SK-N-SH treated with all-trans-retinoic acid at 6 μM for 48 hours (cell line): ENCODE data around the gene ANKRD34B.

Experiments
- ARNTL ChIP-seq: fragments of 450-650 bp; formaldehyde crosslinking; IDR thresholded peaks from 2 replicates; pipeline ENCODE4 v1.5.0; 2020; ENCODE audit warnings: low read depth, mild to moderate bottlenecking, moderate library complexity, borderline replicate concordance
- TOX ChIP-seq: fragments of 250-450 bp; sonication (Bioruptor Pico); IDR thresholded peaks from 2 replicates; pipeline ENCODE4 v1.8.0; 2021; ENCODE audit warnings: mild to moderate bottlenecking, moderate library complexity, borderline replicate concordance

- no peak for TF ChIP-seq ARNTL (CRISPR knock-in tag)
- TF ChIP-seq TOX = no peak
Observed at GRCh38 chr5:80568251-80568650, 1.8 kb downstream of the ANKRD34B start.
